HS-27A (cell line): Measurements from ENCODE around the gene FBXO17.
"Not testable (repeated sequence)": the region's sequence is repeated elsewhere in the genome, so short reads cannot be mapped to it uniquely, and the experiment has no call there.

ENCODE experiments used
- DNase-seq: peaks from one replicate; pipeline ENCODE4 v3.0.0-alpha.2; 2012; ENCODE audit warnings: low read depth, missing footprints

FBXO17 gene

GRCh38 chr19:38942471-38943181 lies 32.9 kb downstream of the FBXO17 start:
- DNase-seq, result no peak

DNA sequence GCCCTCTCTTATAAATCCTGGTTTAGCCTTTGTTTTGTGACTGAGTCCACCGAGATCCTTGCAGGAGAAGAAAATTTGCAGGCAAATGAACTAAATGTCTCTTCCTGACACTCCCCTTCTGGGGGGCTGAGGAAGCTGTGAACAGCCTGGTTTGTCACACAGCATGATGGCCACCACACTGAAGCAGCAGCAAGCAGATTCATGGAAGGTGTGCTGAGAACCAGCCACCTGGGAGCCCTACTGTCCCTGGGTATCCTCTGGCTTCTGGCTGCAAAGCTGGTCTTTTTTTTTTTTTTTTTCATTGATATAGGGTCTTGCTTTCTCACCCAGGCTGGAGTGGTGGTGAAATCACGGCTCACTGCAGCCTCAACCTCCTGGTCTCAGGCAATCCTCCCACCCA lies 33.6 kb downstream of the FBXO17 start:
- no peak for DNase-seq

GRCh38 chr19:38941466-38941865 lies 34.1 kb downstream of the FBXO17 start:
- not testable (repeated sequence) for DNase-seq

GRCh38 chr19:38939957-38940356 lies 35.6 kb downstream of the FBXO17 start:
- no peak for DNase-seq

DNA sequence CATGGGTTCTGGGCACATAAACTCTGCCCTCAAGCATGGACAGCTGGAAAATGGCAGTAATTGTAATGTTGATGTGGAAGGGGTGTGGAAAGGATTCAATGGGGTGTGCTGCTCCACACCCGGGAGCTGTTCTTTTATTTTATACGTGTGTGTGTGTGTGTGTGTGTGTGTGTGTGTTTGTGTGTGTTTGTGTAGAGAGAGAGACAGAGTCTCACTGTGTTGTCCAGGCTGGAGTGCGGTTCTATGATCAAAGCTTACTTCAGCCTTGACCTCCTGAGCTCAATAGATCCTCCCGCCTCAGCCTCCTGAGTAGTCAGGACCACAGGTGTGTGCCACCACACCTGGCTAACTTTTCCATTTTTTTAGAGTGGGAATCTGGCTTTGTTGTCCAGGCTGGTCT lies 42.0 kb downstream of the FBXO17 start:
- DNase-seq, result no peak

- peak; percentile 20 for DNase-seq
These were observed 42.9 kb downstream of the FBXO17 start for GRCh38 chr19:38932425-38933179.

GRCh38 chr19:38931521-38931793 lies 44.1 kb downstream of the FBXO17 start:
- DNase-seq, result no peak

DNA sequence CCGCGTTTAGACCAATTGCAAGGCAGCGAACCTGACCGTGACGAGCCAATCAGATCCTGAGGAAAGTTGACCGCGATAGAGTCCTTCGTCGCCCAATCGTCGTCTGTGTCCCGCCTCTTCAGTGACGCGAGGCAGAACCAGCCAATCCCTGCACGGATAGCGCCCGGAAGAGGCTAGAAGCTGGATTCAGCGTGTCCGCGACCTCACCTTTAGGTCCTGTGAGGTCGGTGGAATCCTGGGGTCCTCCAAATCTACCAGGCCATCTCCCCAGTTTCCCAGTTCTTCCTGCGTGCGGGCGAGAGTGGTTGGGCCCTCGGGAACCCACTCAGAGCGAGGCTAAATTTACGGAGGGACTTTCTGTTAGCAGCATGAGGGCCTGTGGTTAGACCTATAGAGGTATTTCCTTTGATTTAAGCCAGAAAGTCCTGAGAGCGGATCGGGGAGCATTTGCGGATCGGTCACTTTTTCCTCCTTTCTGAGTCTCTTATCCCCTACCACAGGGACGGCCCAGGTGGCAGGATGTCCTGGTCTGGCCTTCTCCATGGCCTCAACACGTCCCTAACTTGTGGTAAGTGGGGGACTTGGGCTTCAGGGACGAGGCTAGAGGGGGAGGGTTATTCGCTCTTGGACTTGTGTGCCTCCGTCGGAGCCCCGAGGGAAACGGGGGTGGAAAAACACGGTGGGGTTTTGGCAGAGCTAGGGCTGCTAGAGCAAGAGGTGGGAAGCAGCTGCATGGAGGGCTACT lies 44.6 kb downstream of the FBXO17 start, which contains the start of gene MRPS12:
TSS of gene MRPS12 (plus strand) at position 169 of the 745 bp plus-strand sequence. CDS start at position 520, 351 bp downstream.
- DNase-seq, result peak; percentile 100

DNA sequence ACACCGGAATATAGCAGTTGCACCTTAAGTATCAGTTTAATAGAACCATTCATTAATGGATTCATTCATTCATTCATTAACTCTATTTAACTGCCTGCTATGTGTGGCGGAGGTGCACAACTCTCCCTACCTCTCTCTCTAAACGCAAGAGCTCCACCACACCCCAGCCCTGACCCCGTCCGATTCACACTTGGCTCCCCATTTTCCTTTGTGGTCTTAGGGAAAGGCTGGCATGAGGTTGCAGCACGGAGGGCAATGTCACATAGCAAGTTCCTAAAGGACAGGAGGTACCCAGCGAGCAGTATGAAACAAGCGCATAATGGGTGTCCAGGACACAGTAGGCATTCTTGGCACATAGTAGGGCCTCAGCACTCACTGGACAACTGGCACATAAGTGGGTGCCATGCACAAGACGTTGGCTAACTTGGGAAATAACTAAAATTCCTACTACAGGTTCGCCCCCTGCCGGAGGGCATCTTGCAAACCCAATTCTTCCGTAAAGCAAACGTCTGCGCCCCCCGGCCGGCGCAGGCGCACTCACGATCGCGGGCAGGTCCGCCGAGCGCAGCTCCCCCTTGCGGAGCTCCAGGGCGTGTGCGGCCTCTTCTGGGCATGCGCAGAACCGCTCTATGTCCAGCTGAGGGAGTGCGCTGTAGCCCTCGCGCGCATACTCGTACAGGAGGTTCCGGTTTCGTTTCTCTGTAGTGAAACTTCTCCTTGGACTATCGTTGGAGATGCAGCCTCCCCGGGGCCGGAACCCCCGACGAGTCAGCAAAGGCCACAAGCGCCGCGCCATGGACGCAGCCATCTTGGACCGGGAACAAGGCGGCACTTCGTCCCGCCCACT lies 45.4 kb downstream of the FBXO17 start, which contains the start of gene SARS2:
TSS of gene SARS2 (minus strand) at position 835 of the 847 bp plus-strand sequence. CDS start at position 808, 27 bp downstream.
- peak; percentile 94 for DNase-seq

DNA sequence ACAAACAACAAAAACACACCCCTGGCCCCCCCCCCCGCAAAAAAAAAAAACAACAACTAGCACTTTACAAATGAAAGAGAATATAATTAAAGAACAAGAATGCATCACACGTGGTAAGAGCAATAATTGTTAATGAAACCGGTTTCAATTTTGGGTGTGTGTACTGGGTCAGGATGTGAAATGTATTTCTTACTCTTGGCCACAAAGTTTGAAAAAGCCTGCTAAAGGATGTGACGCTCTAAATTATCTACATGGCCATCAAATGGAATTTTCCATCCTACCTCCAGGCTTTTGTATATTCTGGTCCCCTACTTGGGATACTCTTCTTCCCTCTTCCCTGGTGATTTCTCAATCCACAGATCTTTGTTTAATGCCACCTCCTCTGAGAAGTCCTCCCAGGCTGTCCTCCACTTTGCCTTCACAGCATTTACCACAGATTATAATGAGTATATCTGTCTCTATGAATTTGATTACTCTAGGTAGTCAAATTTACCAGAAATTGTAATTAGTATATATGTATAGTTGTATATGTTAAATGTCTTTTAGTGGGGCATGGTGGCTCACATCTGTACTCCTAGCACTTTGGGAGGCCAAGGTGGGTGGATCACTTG lies 47.0 kb downstream of the FBXO17 start:
- DNase-seq, result no peak

DNA sequence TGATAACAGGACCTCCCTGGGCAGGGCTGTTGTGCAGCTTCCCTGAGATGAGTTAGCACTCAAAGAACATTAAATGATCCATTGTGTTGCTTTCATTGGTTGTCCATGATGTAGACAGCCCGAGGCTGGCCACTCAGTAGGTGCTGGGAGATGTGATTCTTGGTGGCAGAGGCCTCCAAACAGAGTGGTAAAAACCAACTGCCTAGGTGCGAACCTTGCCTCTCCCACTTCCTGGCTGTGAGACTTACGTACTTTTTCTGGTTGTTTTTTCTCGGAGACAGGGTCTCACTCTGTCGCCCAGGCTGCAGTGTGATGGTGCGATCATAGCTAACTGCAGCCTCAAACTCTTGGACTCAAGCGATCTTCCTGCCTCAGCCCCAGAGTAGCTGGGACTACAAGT lies 51.2 kb downstream of the FBXO17 start:
- DNase-seq, result no peak

GRCh38 chr19:38922482-38922881 lies 53.1 kb downstream of the FBXO17 start:
- DNase-seq, result no peak

- no peak for DNase-seq
These were observed 53.9 kb downstream of the FBXO17 start for GRCh38 chr19:38921420-38922274.

DNA sequence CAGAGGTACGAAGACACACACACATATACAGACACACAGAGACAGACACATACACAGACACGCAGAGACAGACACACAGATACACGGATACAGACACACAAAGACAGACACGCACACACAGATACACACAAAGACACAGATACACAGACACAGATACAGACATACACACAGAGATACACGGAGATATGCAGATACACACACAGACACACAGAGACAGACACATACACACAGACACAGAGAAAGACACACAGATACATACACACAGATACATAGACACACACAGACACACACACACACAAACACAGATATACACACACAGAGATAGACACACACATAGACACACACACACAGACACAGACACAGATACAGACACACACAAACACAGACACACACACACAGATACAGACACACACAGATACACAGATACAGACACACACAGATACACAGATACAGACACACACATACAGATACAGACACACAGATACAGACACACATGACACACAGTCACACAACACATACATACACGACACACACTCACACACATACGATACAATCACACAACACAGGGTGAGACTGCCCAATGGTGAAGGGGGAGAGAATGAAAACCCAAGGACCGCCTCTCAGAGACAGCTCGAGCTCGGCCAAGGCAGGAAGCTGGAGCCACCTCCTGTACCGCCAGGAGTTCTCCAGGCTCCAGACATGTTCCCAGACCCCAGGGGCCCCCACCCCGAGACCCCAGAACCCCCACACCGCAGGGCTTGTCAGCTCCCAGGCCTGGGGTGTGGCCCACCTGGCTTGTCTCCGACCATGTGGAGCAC lies 54.7 kb downstream of the FBXO17 start:
- DNase-seq, result no peak

DNA sequence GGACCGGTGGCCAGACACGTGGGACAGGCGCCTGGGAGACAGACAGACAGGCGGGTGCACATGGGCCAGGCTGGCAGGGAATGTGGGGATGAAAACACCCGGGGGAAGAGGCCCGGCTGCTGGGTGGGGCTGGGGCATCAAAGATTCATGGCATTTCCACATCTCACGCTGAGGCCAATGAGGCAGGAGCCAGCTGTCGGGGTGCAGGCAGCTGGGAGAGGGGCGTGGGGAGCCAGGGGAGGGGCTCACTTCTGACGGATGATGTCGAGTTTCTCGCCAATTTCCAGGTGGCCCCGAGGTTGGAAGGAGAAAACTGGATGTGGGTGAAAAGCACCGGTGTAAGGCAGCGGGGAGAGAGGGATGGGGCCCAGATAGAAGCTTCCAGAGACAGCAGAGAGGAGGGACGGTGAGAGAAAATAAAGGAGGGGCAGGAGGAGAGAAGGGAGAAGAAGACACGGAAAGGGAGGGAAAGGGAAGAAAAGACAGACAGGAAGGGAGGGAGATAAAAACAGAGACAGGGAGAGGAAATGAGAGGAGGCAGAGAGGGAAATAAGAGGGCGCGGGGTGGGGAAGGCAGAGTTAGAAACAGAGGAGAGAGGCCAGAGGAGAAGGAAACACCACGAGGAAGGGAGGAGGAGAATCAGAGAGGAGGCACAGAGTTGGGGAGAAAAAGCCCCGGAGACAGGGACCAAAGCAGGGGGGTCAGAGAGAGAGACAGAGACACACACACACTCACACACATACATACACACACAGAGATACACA lies 55.5 kb downstream of the FBXO17 start:
- DNase-seq, result no peak

DNA sequence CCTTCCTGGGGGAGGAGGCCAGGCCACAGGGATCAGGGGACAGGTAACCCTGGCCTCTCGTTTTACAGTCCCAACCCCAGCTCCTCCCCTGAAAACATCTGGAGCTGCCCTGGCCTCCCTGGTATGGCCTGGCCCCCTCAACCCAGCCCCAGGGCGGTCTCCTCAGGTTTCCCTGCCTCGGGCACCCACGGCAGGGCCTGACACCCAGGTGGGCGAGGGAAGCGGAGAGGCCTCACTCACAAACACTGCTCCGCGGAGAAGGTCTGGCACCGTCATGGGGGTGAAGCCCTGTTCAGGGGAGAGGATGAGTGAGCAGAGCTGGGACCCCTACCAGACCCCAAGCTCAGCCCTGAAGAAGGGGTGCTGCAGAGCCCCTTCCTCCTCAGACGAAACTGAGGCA lies 57.0 kb downstream of the FBXO17 start:
- DNase-seq, result no peak

GRCh38 chr19:38917921-38918491 lies 57.5 kb downstream of the FBXO17 start:
- DNase-seq, result no peak

- DNase-seq, result no peak
These were observed 58.0 kb downstream of the FBXO17 start for GRCh38 chr19:38917516-38917915.
